Endothelial cell of umbilical vein (primary cell): ENCODE data around the gene KBTBD4. TPM values are rescaled to one million over a fixed set of nuclear protein-coding genes. Genes with fewer than 3 reads are reported as not detected.

ENCODE experiments used
- BruUV-seq: library from RNA; stranded (reverse); fragments of 400-500 nt; replicated peaks from 2 replicates; lab custom pipeline; 2021; lab: Mats Ljungman, UMichigan
- CTCF ChIA-PET: fragments of 300-600, 350-600 bp; sonication (Branson Sonifier 250); formaldehyde crosslinking; loops from one replicate; lab custom pipeline; 2021; ENCODE audit warnings: antibody characterized with exemption, inconsistent platforms; lab: Charles Lee
- POLR2A ChIA-PET: fragments of 300-600, 350-600 bp; sonication (Branson Sonifier 250); formaldehyde crosslinking; loops from one replicate; lab custom pipeline; 2021; ENCODE audit warnings: antibody characterized with exemption, inconsistent platforms; lab: Charles Lee
- DNase-seq: peaks from one replicate; pipeline ENCODE4 v3.0.0-alpha.2; 2011; ENCODE audit warnings: low read depth, low spot score
- FAIRE-seq: peaks from 2 replicates; lab custom pipeline; 2011; peaks lifted over from hg19 to GRCh38; lab: Jason Lieb, UNC
- H2AFZ ChIP-seq: 2 replicates; pipeline ENCODE4 v1.6.0; 2012; ENCODE audit warnings: low read depth, low read length, control low read depth, inconsistent platforms
- H3K27ac ChIP-seq: 2 replicates; pipeline ENCODE4 v1.5.1; 2011; ENCODE audit warnings: low read depth, mild to moderate bottlenecking, control low read depth, low read length, moderate library complexity; ENCODE audit not compliant: insufficient read depth
- H3K27me3 ChIP-seq, 2 experiments: 2 replicates each; pipeline versions ENCODE4 v1.6.0 to v1.6.1; 2011; ENCODE audit warnings: low read length in 2 of 2, mixed read lengths in 1 of 2; ENCODE audit not compliant: control insufficient read depth in 2 of 2, insufficient read depth in 2 of 2
- H3K36me3 ChIP-seq, 2 experiments: 2 replicates in 1 of 2; 3 replicates in 1 of 2; pipeline ENCODE4 v1.5.1; 2011; ENCODE audit warnings: low read length in 2 of 2, mild to moderate bottlenecking in 1 of 2, moderate library complexity in 1 of 2; ENCODE audit not compliant: control insufficient read depth in 2 of 2, insufficient read depth in 2 of 2; ENCODE audit errors: extremely low read depth in 1 of 2
- H3K4me1 ChIP-seq: 3 replicates; pipeline ENCODE4 v1.5.1; 2011; ENCODE audit warnings: mild to moderate bottlenecking, low read length; ENCODE audit not compliant: control insufficient read depth, insufficient read depth; ENCODE audit errors: extremely low read depth
- H3K4me2 ChIP-seq: 2 replicates; pipeline ENCODE4 v1.6.1; 2011; ENCODE audit warnings: low read length, control low read depth, mixed read lengths; ENCODE audit not compliant: insufficient read depth
- H3K4me3 ChIP-seq, 3 experiments: fragments of 200-600 bp in 1 of 3; sonication (generic), shearing (Covaris generic) in 1 of 3; replicated peaks in 1 of 3; 2 replicates each; pipeline ENCODE4 v1.5.1; 2011 to 2016; ENCODE audit warnings: control low read depth in 3 of 3, low read length in 3 of 3, mild to moderate bottlenecking in 2 of 3, inconsistent platforms in 1 of 3, low read depth in 1 of 3, moderate library complexity in 1 of 3; ENCODE audit not compliant: insufficient read depth in 1 of 3
- H3K79me2 ChIP-seq: 2 replicates; pipeline ENCODE4 v1.6.0; 2012; ENCODE audit warnings: low read length, inconsistent platforms; ENCODE audit not compliant: control insufficient read depth, insufficient read depth
- H3K9ac ChIP-seq: replicated peaks from 2 replicates; pipeline ENCODE3; 2011; ENCODE audit warnings: low read length, control low read depth; ENCODE audit not compliant: insufficient read depth; ENCODE audit errors: extremely low read depth
- H3K9me1 ChIP-seq: replicated peaks from 3 replicates; pipeline ENCODE4 v1.6.0; 2011; ENCODE audit warnings: mild to moderate bottlenecking, low read length; ENCODE audit not compliant: control insufficient read depth, insufficient read depth; ENCODE audit errors: extremely low read depth
- H3K9me3 ChIP-seq: replicated peaks from 2 replicates; pipeline ENCODE4 v1.5.1; 2012; ENCODE audit warnings: low read length, inconsistent platforms; ENCODE audit not compliant: control insufficient read depth, insufficient read depth
- H4K20me1 ChIP-seq: replicated peaks from 2 replicates; pipeline ENCODE3; 2011; ENCODE audit warnings: mild to moderate bottlenecking, low read length; ENCODE audit not compliant: control insufficient read depth, insufficient read depth; ENCODE audit errors: extremely low read depth
- CTCF ChIP-seq, 2 donors: IDR thresholded peaks; 1 replicate in 1 of 2; 2 replicates in 1 of 2; pipeline ENCODE4 v1.5.1; 2011; ENCODE audit warnings: low read length in 2 of 2, mild to moderate bottlenecking in 2 of 2, moderate library complexity in 2 of 2, control low read depth in 1 of 2, inconsistent platforms in 1 of 2, low read depth in 1 of 2; ENCODE audit not compliant: insufficient read depth in 1 of 2; ENCODE audit errors: extremely low read depth in 1 of 2
- EZH2 ChIP-seq: IDR thresholded peaks from 2 replicates; pipeline ENCODE4 v1.6.1; 2012; ENCODE audit warnings: borderline replicate concordance, low read depth, mild to moderate bottlenecking, moderate library complexity, low read length, inconsistent platforms; ENCODE audit not compliant: severe bottlenecking
- FOS ChIP-seq: IDR thresholded peaks from 2 replicates; pipeline ENCODE4 v1.6.1; 2011; ENCODE audit warnings: mild to moderate bottlenecking, low read length, moderate library complexity, borderline replicate concordance; ENCODE audit not compliant: insufficient read depth
- GATA2 ChIP-seq: IDR thresholded peaks from 2 replicates; pipeline ENCODE4 v1.7.0; 2011; ENCODE audit warnings: low read depth, mild to moderate bottlenecking, moderate library complexity, mixed read lengths, low read length; ENCODE audit not compliant: insufficient read length, insufficient read depth
- JUN ChIP-seq: IDR thresholded peaks from 2 replicates; pipeline ENCODE4 v1.6.1; 2011; ENCODE audit warnings: borderline replicate concordance, low read depth; ENCODE audit not compliant: insufficient read length, insufficient read depth
- MAX ChIP-seq: IDR thresholded peaks from 2 replicates; pipeline ENCODE4 v1.6.1; 2011; ENCODE audit not compliant: insufficient read depth, insufficient read length
- MYC ChIP-seq: IDR thresholded peaks from one replicate; pipeline ENCODE4 v1.6.1; 2011; ENCODE audit warnings: mild to moderate bottlenecking, low read depth, low read length
- POLR2A ChIP-seq: IDR thresholded peaks from 2 replicates; pipeline ENCODE4 v1.6.1; 2012; ENCODE audit warnings: low read depth, mild to moderate bottlenecking, control low read depth, low read length
- POLR2AphosphoS5 ChIP-seq: IDR thresholded peaks from 2 replicates; pipeline ENCODE4 v1.6.1; 2012; ENCODE audit warnings: low read depth, mild to moderate bottlenecking, control low read depth, low read length, moderate library complexity; ENCODE audit not compliant: insufficient read depth
- dilution Hi-C: fragments of 300-500 bp; cut with MboI; formaldehyde crosslinking; loops from one replicate; pipeline ENCODE4 v1.15.0; 2019; ENCODE audit warnings: low sequenced_read_pairs; ENCODE audit not compliant: extremely low pct_ligation_motif_present
- intact Hi-C: fragments of 100-400 bp; cut with micrococcal nuclease; formaldehyde crosslinking; loops from one replicate; pipeline ENCODE4 v1.10.0; 2022
- polyA plus RNA-seq, 4 experiments: library from polyadenylated mRNA; depleted of rRNA in 3 of 4; stranded (reverse) in 3 of 4; unstranded in 1 of 4; fragments of >200 nt; gene quantifications; 2 replicates each; pipeline versions ENCODE4 v1.2.1 to v1.2.3, GENCODE V29; 2011 to 2012; ENCODE audit warnings: missing spikeins in 1 of 4
- total RNA-seq: library from RNA; stranded (reverse); gene quantifications from 2 replicates; pipeline ENCODE4 v1.2.3, GENCODE V29; 2021

The KBTBD4 gene
- total and polyA plus RNA-seq, 2 donors (not counting 3 experiments of a cell fraction or from before 2014, with no cell fraction given) = 16.3 to 23.2 TPM

GRCh38 chr11:47539681-47540039 lies 39.1 kb downstream of the KBTBD4 start:
- CTCF ChIA-PET = interaction anchor here (1.0 to 4.9 kb wide), 6 partner anchors 12 to 73 kb away, joined by 3 to 41 read pairs (median 5); partner anchors contain the start of gene CELF1
- Histone ChIP-seq H3K4me1 (peaks cover 27% of the 10 kb centered on the region), H4K20me1 (peaks cover 17% of the 10 kb centered on the region), H3K36me3 (no peaks in the 10 kb centered on the region), H3K27ac (peak overlapping the region; percentile 34), H2AFZ (no peak overlapping the region), H3K79me2 (peaks cover 95% of the 10 kb centered on the region), H3K9me1 (no peaks in the 10 kb centered on the region), H3K9ac (no peak overlapping the region), H3K4me3 (peak overlapping the region in 1 of 3 experiments; percentile 3), H3K9me3 (no peaks in the 10 kb centered on the region), H3K4me2 (peak overlapping the region; percentile 85), H3K27me3 (no peaks in the 10 kb centered on the region)
- FAIRE-seq (no peak), DNase-seq (no peak)
- TF ChIP-seq POLR2A (no peak), POLR2AphosphoS5 (no peak), MYC (no peak), JUN (no peak), GATA2 (no peak), MAX (no peak), EZH2 (no peak), CTCF (IDR thresholded peaks at IDR 0.05; ENCODE audit: extremely low read depth in 1 of 2, insufficient read depth in 1 of 2, low read depth in 1 of 2, low read length in 2 of 2) (no peak), FOS (no peak)
- dilution Hi-C loops = no loop called here
- POLR2A ChIA-PET = no interaction called here
- intact Hi-C loops = loop anchor here (2.0 kb wide), 2 partner anchors 13 to 15 kb away; partner anchors contain the start of gene CELF1
- no TSS peak for BruUV-seq
